ENCODE data around the gene NEK10. TPM values are rescaled to one million over a fixed set of nuclear protein-coding genes. Genes with fewer than 3 reads are reported as not detected.

NEK10 gene
- total and polyA plus RNA-seq, 9 of the 15 experiments (the other 6 are each of a cell fraction or from before 2014, with no cell fraction given), result 0.07 TPM; not detected in 8

GRCh38 chr3:27278383-27279055, 90.7 kb downstream of the NEK10 start:
- H3K79me2 ChIP-seq (ENCODE audit: control insufficient read depth, insufficient read depth, low read length), result no peaks in the 10 kb centered on the region
- no peak overlapping the region for H3K9ac ChIP-seq (ENCODE audit: insufficient read depth in 1 of 2, low read depth in 2 of 2, low read length in 2 of 2)
- FAIRE-seq, result no peak
- no peak overlapping the region for H3K27ac ChIP-seq (ENCODE audit: extremely low read depth, low read depth, low read length)
- H3K36me3 ChIP-seq (ENCODE audit: control insufficient read depth, insufficient read depth, low read length), result no peaks in the 10 kb centered on the region
- H3K9me1 ChIP-seq (ENCODE audit: control insufficient read depth, insufficient read depth, low read length), result no peaks in the 10 kb centered on the region
- POLR2A ChIA-PET, result no interaction called here
- no peaks in the 10 kb centered on the region for H3K27me3 ChIP-seq (ENCODE audit: control insufficient read depth in 2 of 2, insufficient read depth in 2 of 2, low read length in 2 of 2)
- H4K20me1 ChIP-seq (replicated peaks; ENCODE audit: control insufficient read depth, insufficient read depth, low read length), result no peaks in the 10 kb centered on the region
- DNase-seq (ENCODE audit: extremely low read depth in 1 of 4, low spot score in 3 of 4), result no peak
- H3K4me2 ChIP-seq (ENCODE audit: insufficient read depth, low read length), result no peak overlapping the region
- CTCF ChIA-PET (ENCODE audit: low intra/inter-chr PET ratio), result no interaction called here
- no TSS peak for BruUV-seq (replicated peaks)
- H3K4me3 ChIP-seq, result no peak overlapping the region
- no peaks in the 10 kb centered on the region for H3K4me1 ChIP-seq (replicated peaks in 1 of 2; ENCODE audit: control insufficient read depth in 2 of 2, insufficient read depth in 2 of 2, low read length in 2 of 2)
- 0% methylated on average over 3 of the region's 3 CpGs for WGBS (ENCODE audit: insufficient coverage, low coverage, missing lambda C conversion rate)
- H2AFZ ChIP-seq (ENCODE audit: low read depth, low read length), result no peak overlapping the region
- H3K9me3 ChIP-seq (replicated peaks; ENCODE audit: control insufficient read depth, insufficient read depth, low read depth, low read length), result no peaks in the 10 kb centered on the region; the same call in 1 of the 2 replicates
- in situ Hi-C loops (cut with MboI) (no loop called here), intact Hi-C loops (cut with micrococcal nuclease) (no loop called here)
- no peak for ATAC-seq
- TF ChIP-seq ETS1 (conservative IDR thresholded peaks at IDR 0.05; ENCODE audit: control insufficient read depth, low read depth, low read length), result no peak
- TF ChIP-seq SPI1 (IDR thresholded peaks at IDR 0.05; ENCODE audit: borderline replicate concordance, low read depth, low read length), result no peak
- no peak for TF ChIP-seq ZZZ3 (IDR thresholded peaks at IDR 0.05)
- TF ChIP-seq RBFOX2 (IDR thresholded peaks at IDR 0.05; ENCODE audit: low read depth, low read length), result no peak
- TF ChIP-seq ETV1 (tag; conservative IDR thresholded peaks at IDR 0.05; ENCODE audit: low read depth), result no peak
- TF ChIP-seq IRF9 (tag; IDR thresholded peaks at IDR 0.05), result no peak
- TF ChIP-seq ZNF232 (CRISPR knock-in tag; IDR thresholded peaks at IDR 0.05), result no peak
- no peak for TF ChIP-seq ZSCAN32 (CRISPR knock-in tag; IDR thresholded peaks at IDR 0.05)
- no peak for TF ChIP-seq ZNF282 (CRISPR knock-in tag; IDR thresholded peaks at IDR 0.05)
- TF ChIP-seq NFXL1 (CRISPR knock-in tag; IDR thresholded peaks at IDR 0.05), result no peak
- TF ChIP-seq RUNX1 (IDR thresholded peaks at IDR 0.05; ENCODE audit: low read depth), result no peak
- no peak for TF ChIP-seq MBD1 (CRISPR knock-in tag; IDR thresholded peaks at IDR 0.05)
